Loucy (cell line): ENCODE data around the gene ID3.

Experiments
- H2AFZ ChIP-seq: fragments of 200-600 bp; sonication (generic); 2 replicates; pipeline ENCODE4 v1.6.0; 2016; ENCODE audit warnings: antibody characterized with exemption, mild to moderate bottlenecking, low read length, moderate library complexity
- H3F3A ChIP-seq: fragments of 200-600 bp; 2 replicates; pipeline ENCODE4 v1.6.0; 2016; ENCODE audit warnings: antibody characterized with exemption, low read depth, mild to moderate bottlenecking
- H3K27me3 ChIP-seq: fragments of 200-600 bp; sonication (generic); 2 replicates; pipeline ENCODE4 v1.6.1; 2014; ENCODE audit warnings: low read length, mild to moderate bottlenecking; ENCODE audit not compliant: insufficient read depth, poor library complexity, severe bottlenecking
- H3K36me3 ChIP-seq: fragments of 200-600 bp; sonication (generic); 2 replicates; pipeline ENCODE4 v1.6.1; 2016; ENCODE audit warnings: low read length; ENCODE audit not compliant: insufficient read depth
- H3K4me1 ChIP-seq: fragments of 200-600 bp; sonication (generic); 2 replicates; pipeline ENCODE4 v1.5.1; 2014; ENCODE audit warnings: low read length, mild to moderate bottlenecking; ENCODE audit not compliant: insufficient read depth, poor library complexity, severe bottlenecking
- H3K4me2 ChIP-seq: fragments of 200-600 bp; sonication (generic); 2 replicates; pipeline ENCODE4 v1.6.0; 2014; ENCODE audit warnings: antibody characterized with exemption, low read length, low read depth, mild to moderate bottlenecking; ENCODE audit not compliant: poor library complexity, severe bottlenecking
- H3K4me3 ChIP-seq: fragments of 200-600 bp; sonication (generic); 2 replicates; pipeline ENCODE4 v1.5.1; 2014; ENCODE audit warnings: low read length, mild to moderate bottlenecking, mixed read lengths; ENCODE audit not compliant: poor library complexity, severe bottlenecking
- H3K79me2 ChIP-seq: fragments of 200-600 bp; sonication (generic); 2 replicates; pipeline ENCODE4 v1.6.1; 2014; ENCODE audit warnings: low read length; ENCODE audit not compliant: insufficient read depth
- H3K9ac ChIP-seq: fragments of 200-600 bp; sonication (generic); 2 replicates; pipeline ENCODE4 v1.6.0; 2014; ENCODE audit warnings: mild to moderate bottlenecking, low read depth, low read length, moderate library complexity; ENCODE audit not compliant: poor library complexity, severe bottlenecking
- H3K9me2 ChIP-seq: fragments of 200-600 bp; sonication (generic); replicated peaks from 2 replicates; pipeline ENCODE4 v1.6.1; 2016; ENCODE audit warnings: low read depth, low read length, mixed read lengths
- H3K9me3 ChIP-seq: fragments of 200-600 bp; sonication (generic); 2 replicates; pipeline ENCODE4 v1.6.1; 2014; ENCODE audit warnings: mild to moderate bottlenecking, antibody characterized with exemption, low read length, low read depth; ENCODE audit not compliant: insufficient read depth
- H4K20me1 ChIP-seq: fragments of 200-600 bp; sonication (generic); 2 replicates; pipeline ENCODE4 v1.6.0; 2014; ENCODE audit warnings: antibody characterized with exemption, low read length, mild to moderate bottlenecking; ENCODE audit not compliant: insufficient read depth, poor library complexity, severe bottlenecking
- CTCF ChIP-seq: fragments of 200-600 bp; sonication (generic); conservative IDR thresholded peaks from 2 replicates; pipeline ENCODE4 v1.5.1; 2014; ENCODE audit warnings: mild to moderate bottlenecking, antibody characterized with exemption, low read length
- EZH2phosphoT487 ChIP-seq: fragments of 200-600 bp; IDR thresholded peaks from 2 replicates; pipeline ENCODE4 v1.6.1; 2018; ENCODE audit warnings: antibody characterized with exemption, mild to moderate bottlenecking, moderate library complexity, borderline replicate concordance

The ID3 gene

DNA sequence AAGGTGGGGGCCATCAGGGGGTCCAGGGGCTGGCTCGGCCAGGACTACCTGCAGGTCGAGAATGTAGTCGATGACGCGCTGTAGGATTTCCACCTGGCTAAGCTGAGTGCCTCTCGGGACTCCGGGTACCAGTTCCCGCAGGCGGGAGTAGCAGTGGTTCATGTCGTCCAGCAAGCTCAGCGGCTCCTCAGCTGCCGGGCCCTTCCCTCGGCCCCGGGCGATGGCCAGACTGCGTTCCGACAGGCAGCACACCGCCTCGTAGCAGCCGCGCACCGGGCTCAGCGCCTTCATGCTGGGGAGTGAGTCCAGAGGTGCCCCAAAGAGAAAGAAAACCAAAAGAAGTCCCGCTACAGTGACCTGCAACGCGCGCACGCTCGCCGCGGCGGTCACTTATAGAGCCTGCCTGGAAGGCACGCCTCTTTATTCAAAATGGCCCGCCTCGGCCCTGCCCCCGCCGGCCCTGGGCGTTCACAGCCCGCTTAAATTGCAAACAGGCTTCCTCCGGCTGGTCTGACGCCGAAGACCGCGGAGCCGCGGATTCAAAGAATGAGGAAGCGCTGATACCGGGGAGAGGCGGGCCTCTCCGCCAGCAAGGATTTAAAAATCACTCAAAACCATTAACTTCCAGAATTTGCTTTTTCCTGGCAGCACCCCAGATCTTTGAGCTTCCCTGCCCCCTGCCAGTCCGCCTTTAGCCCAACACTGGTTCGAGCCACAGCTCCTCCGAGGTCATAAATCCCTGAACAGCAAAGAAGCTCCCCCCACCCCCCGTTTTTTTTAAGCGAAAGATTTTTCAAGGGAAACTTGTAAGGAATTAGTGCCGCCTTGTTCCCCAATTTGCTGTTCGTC, at the start of gene ID3:
TSS of gene ID3 (minus strand) at position 366 of the 849 bp plus-strand sequence. CDS start at position 291, 75 bp downstream.
- H3K9me2 ChIP-seq = no peaks in the 10 kb centered on the region
- peak within 1 kb of the TSS; percentile 80 for H3K4me3 ChIP-seq
- TF ChIP-seq CTCF (no peak), EZH2phosphoT487 (no peak)
- peaks cover 32% of the 10 kb centered on the region for H3K4me1 ChIP-seq
- H3K9me3 ChIP-seq = no peaks in the 10 kb centered on the region
- H3K4me2 ChIP-seq = peak within 1 kb of the TSS; percentile 90
- peaks cover 11% of the 10 kb centered on the region for H3K27me3 ChIP-seq
- H2AFZ ChIP-seq = peak within 1 kb of the TSS; percentile 88
- H3K79me2 ChIP-seq = no peaks in the 10 kb centered on the region
- no peaks in the 10 kb centered on the region for H3K36me3 ChIP-seq
- no peaks in the 10 kb centered on the region for H3F3A ChIP-seq
- peak within 1 kb of the TSS; percentile 64 for H3K9ac ChIP-seq
- H4K20me1 ChIP-seq = no peaks in the 10 kb centered on the region

DNA sequence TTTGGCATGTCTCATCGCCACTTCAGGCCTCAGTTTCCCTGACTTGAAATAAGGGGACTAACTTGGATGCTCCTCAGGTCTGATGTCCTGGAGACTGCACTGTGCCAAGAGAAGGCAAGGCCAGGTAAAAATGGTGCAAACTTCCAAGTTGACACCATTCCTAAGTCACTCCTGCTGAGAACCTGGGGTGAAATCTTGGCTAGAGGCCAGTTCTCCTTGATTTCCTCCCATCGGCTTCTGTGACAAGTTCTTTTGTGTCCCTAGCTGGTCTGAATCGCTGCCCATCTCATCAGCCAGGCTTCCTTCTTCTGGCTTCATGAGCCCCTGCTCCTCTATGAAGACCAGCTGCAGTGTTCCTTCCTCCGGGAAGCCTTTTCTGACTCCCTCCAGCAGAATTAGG, 48.6 kb upstream of the ID3 start:
- H3K4me1 ChIP-seq = peaks cover 13% of the 10 kb centered on the region
- H3K36me3 ChIP-seq = no peaks in the 10 kb centered on the region
- no peaks in the 10 kb centered on the region for H4K20me1 ChIP-seq
- H3K9me3 ChIP-seq = no peaks in the 10 kb centered on the region
- H3F3A ChIP-seq = no peaks in the 10 kb centered on the region
- no peak overlapping the region for H3K4me2 ChIP-seq
- no peaks in the 10 kb centered on the region for H3K79me2 ChIP-seq
- H3K4me3 ChIP-seq = no peak overlapping the region
- H3K27me3 ChIP-seq = no peaks in the 10 kb centered on the region
- no peak overlapping the region for H2AFZ ChIP-seq
- TF ChIP-seq EZH2phosphoT487 (no peak), CTCF (no peak)
- H3K9me2 ChIP-seq = no peaks in the 10 kb centered on the region
- H3K9ac ChIP-seq = no peak overlapping the region

DNA sequence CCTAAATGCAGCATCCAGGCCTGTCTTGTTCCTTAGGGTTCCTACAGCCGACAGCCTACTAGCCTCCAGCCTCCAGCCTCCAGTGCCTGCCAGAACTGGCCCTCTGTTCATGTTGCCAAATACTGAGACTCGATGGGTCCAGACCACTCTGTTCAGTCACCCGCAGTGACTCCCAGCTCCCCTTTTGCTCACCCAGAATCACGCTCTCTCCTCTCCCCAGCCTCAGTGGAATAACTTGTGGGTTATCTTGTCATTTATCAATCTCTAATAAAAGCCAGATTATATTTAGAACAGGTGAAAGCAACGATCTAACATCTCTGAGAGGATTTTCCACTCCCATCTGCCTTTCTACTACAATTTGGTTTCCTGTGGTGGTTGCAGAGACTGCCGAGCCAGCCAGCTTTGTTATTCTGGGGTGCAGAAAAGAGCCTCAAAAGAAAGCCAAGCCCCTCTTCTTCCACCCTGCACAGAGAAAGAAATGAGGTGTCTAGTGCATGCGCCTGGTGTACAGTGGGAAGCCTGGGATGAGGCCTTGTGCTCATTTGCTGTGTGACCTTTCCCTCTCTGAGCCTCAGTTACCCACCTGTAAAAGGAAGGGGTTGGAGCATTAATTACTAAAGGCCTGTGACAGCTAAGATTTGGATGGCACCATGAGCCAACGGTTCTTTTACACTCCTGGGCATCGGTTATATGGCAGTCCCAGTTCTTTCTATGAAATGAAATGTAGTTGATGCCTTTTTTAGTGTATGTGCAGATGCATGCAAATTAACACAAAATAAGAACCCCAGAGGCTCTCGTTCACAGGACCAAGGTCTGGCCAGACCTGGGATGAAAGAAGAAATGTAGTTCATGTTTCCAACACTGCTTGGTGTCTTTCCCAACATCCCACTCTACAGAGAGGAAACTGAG, 42.9 kb upstream of the ID3 start:
- Histone ChIP-seq H3K79me2 (no peaks in the 10 kb centered on the region), H2AFZ (peak overlapping the region; percentile 71; the same call in 1 of the 2 replicates), H3K9ac (peak overlapping the region; percentile 44), H3K36me3 (no peaks in the 10 kb centered on the region), H3K9me2 (no peaks in the 10 kb centered on the region), H3K4me2 (peak overlapping the region; percentile 58), H3K4me1 (peaks cover 53% of the 10 kb centered on the region), H3K9me3 (no peaks in the 10 kb centered on the region), H3K27me3 (no peaks in the 10 kb centered on the region), H3F3A (no peaks in the 10 kb centered on the region), H3K4me3 (peak overlapping the region; percentile 6), H4K20me1 (no peaks in the 10 kb centered on the region)
- TF ChIP-seq CTCF (no peak), EZH2phosphoT487 (no peak)
